Prostate gland (tissue), 2 donors: ENCODE results near the gene ERN1. TPM values are rescaled to one million over a fixed set of nuclear protein-coding genes. Genes with fewer than 3 reads are reported as not detected.

Source experiments
- DNase-seq: peaks from one replicate; pipeline ENCODE4 v3.0.0-alpha.2; 2019; ENCODE audit warnings: low spot score
- H3K27ac ChIP-seq, 2 donors: fragments of 200-600 bp; sonication (generic); 2 replicates each; pipeline ENCODE4 v1.5.1; 2017 to 2019
- H3K27me3 ChIP-seq: fragments of 200-600 bp; sonication (generic); replicated peaks from 2 replicates; pipeline ENCODE4 v1.5.1; 2019; ENCODE audit not compliant: insufficient read depth
- H3K36me3 ChIP-seq, 2 donors: fragments of 200-600 bp; sonication (generic); 1 replicate in 1 of 2; 2 replicates in 1 of 2; pipeline versions ENCODE4 v1.5.1 to v1.8.1; 2017 to 2019
- H3K4me1 ChIP-seq: fragments of 200-600 bp; sonication (generic); replicated peaks from 2 replicates; pipeline ENCODE4 v1.5.1; 2019
- H3K4me3 ChIP-seq, 2 donors: fragments of 200-600 bp; sonication (generic); 2 replicates each; pipeline ENCODE4 v1.5.1; 2017 to 2019
- H3K9me3 ChIP-seq: fragments of 200-600 bp; sonication (generic); 2 replicates; pipeline ENCODE4 v1.5.1; 2017
- POLR2A ChIP-seq: fragments of 450-650 bp; IDR thresholded peaks from one replicate; pipeline ENCODE4 v1.6.1; 2016; ENCODE audit warnings: antibody characterized with exemption, mild to moderate bottlenecking
- POLR2AphosphoS5 ChIP-seq: sonication (generic); formaldehyde crosslinking; IDR thresholded peaks from one replicate; pipeline ENCODE4 v1.6.1; 2017; ENCODE audit warnings: antibody characterized with exemption
- WGBS: methylation state at CpG from one replicate; pipeline ENCODE4 v1.1.5; 2018; 5-methylcytosine and 5-hydroxymethylcytosine counted together
- intact Hi-C: fragments of 100-400 bp; cut with DNase I; formaldehyde crosslinking; loops from one replicate; pipeline ENCODE4 v1.14.2; 2022
- total RNA-seq, 2 donors: library from RNA; depleted of rRNA; stranded (reverse); fragments of >200 nt; gene quantifications; one replicate each; pipeline ENCODE4 v1.1.0, GENCODE V29; 2016
- TF ChIP-seq, protein P1 (sequence below), 4 experiments: fragments of 200-600 bp in 2 of 4; fragments of 450-650 bp in 2 of 4; sonication (generic) in 2 of 4; IDR thresholded peaks; 1 replicate in 3 of 4; 2 replicates in 1 of 4; pipeline ENCODE4 v1.5.1; 2016 to 2019; ENCODE audit warnings: antibody characterized with exemption in 4 of 4, mild to moderate bottlenecking in 2 of 4, moderate library complexity in 2 of 4

Gene ERN1
- total RNA-seq, 2 donors from 2014 or later: 14.4 to 21.4 TPM

DNA sequence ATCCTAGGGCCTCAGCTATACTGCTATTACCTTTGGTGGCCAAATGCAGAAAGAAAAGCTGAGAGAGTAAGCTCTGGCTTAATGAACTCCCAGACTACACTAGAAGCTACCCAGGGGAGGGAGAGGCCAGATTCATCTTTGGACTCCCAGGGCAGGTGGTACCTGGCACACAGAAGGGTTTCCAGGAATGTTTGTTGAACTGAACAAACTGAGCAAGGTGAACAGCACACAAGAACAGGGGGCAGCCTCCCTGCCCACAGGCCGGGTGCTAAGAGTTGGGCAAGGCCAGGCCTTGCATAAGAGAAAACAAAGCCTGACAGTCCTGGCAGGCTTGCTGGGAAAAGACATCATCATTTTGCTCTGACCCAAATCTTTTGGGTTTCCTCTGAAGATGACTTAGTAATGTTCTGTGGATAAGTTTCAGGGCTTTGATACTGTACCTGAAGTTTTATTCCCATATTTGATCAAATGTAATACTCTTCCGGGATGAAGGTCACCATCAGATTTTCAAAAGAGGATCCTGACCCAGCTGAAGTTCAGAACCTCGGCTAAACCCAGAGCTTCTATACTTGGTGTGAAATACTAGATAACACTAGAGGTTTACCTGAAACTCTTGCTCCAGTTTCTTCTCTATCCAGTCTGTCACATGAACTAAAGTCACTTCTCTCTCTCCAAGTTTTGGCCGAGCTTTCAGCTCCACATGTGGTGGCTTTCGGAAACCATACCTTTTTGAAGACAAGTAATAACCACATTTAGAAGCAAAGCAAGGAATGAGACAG lies 20.5 kb upstream of the ERN1 start:
- H3K9me3 ChIP-seq: no peaks in the 10 kb centered on the region
- whole genome bisulfite sequencing: 66% methylated on average over 5 of the region's 5 CpGs
- H3K36me3 ChIP-seq: no peaks in the 10 kb centered on the region
- H3K27me3 ChIP-seq: no peaks in the 10 kb centered on the region
- H3K27ac ChIP-seq: peak overlapping the region; percentile 58 to 63
- H3K4me3 ChIP-seq: no peak overlapping the region
- DNase-seq: no peak
- intact Hi-C loops: loop anchor here (5.0 kb wide), 1 partner anchor 132 kb away; no protein-coding TSS in a partner anchor
- TF ChIP-seq, protein P1, sequence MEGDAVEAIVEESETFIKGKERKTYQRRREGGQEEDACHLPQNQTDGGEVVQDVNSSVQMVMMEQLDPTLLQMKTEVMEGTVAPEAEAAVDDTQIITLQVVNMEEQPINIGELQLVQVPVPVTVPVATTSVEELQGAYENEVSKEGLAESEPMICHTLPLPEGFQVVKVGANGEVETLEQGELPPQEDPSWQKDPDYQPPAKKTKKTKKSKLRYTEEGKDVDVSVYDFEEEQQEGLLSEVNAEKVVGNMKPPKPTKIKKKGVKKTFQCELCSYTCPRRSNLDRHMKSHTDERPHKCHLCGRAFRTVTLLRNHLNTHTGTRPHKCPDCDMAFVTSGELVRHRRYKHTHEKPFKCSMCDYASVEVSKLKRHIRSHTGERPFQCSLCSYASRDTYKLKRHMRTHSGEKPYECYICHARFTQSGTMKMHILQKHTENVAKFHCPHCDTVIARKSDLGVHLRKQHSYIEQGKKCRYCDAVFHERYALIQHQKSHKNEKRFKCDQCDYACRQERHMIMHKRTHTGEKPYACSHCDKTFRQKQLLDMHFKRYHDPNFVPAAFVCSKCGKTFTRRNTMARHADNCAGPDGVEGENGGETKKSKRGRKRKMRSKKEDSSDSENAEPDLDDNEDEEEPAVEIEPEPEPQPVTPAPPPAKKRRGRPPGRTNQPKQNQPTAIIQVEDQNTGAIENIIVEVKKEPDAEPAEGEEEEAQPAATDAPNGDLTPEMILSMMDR (IDR thresholded peaks at IDR 0.05): no peak
- TF ChIP-seq POLR2AphosphoS5: peak; percentile 65
- peaks cover 3% of the 10 kb centered on the region for H3K4me1 ChIP-seq

DNA sequence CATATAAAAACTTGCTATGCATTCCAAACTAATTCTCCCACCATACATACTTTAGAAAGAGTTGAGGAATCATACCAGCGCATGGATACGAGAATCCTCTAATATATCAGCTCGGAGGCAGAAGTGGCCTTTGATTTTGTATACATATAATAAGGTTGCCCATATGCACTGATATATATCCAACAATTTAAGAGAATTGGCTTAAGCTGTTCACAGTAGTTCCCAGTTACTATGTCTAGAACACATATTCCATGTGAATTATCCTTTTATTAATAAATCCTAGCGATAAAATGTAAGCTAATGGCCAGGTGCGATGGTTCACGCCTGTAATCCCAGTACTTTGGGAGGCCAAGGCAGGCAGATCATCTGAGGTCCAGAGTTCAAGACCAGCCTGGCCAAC lies 19.3 kb upstream of the ERN1 start:
- no peaks in the 10 kb centered on the region for H3K36me3 ChIP-seq
- no peaks in the 10 kb centered on the region for H3K27me3 ChIP-seq
- peaks cover 3% of the 10 kb centered on the region for H3K4me1 ChIP-seq
- intact Hi-C loops: loop anchor here (5.0 kb wide), 1 partner anchor 113 kb away; the partner anchor contains the start of gene TEX2
- peak overlapping the region in 1 of 2 donors; percentile 99 for H3K27ac ChIP-seq
- no peak for TF ChIP-seq POLR2A
- no peaks in the 10 kb centered on the region for H3K9me3 ChIP-seq
- no peak for DNase-seq
- WGBS: 95% methylated on average over 6 of the region's 6 CpGs
- H3K4me3 ChIP-seq: no peak overlapping the region

DNA sequence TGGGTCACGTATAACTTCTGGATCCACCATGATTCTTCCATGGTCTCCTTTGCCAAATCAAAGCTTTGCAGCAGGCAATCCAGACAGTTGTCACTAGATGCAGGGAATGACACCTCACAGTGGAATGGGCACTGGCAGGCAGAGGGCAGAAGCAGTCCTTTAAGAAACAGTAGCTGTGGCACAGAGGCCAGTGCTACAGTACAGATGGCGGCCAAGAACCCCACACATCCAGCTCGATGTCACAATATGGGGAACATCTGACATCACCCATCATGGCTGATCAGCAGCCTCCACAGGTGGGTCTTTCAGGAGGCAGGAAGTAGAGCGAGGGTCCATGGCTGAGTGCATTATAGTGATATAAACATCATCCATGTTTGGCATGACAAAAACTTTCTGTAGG lies 18.8 kb upstream of the ERN1 start:
- intact Hi-C loops: loop anchor here (5.0 kb wide), 1 partner anchor 114 kb away; the partner anchor contains the start of gene TEX2
- H3K4me3 ChIP-seq: no peak overlapping the region
- H3K27me3 ChIP-seq: no peaks in the 10 kb centered on the region
- no peaks in the 10 kb centered on the region for H3K36me3 ChIP-seq
- H3K4me1 ChIP-seq: peaks cover 3% of the 10 kb centered on the region
- WGBS: 84% methylated on average over 4 of the region's 4 CpGs
- no peaks in the 10 kb centered on the region for H3K9me3 ChIP-seq
- peak overlapping the region in 1 of 2 donors; percentile 99 for H3K27ac ChIP-seq
- no peak for DNase-seq
- TF ChIP-seq POLR2AphosphoS5: no peak
- TF ChIP-seq, protein P1 (IDR thresholded peaks at IDR 0.05): peak in 2 of 4 experiments; percentile 29 to 36

DNA sequence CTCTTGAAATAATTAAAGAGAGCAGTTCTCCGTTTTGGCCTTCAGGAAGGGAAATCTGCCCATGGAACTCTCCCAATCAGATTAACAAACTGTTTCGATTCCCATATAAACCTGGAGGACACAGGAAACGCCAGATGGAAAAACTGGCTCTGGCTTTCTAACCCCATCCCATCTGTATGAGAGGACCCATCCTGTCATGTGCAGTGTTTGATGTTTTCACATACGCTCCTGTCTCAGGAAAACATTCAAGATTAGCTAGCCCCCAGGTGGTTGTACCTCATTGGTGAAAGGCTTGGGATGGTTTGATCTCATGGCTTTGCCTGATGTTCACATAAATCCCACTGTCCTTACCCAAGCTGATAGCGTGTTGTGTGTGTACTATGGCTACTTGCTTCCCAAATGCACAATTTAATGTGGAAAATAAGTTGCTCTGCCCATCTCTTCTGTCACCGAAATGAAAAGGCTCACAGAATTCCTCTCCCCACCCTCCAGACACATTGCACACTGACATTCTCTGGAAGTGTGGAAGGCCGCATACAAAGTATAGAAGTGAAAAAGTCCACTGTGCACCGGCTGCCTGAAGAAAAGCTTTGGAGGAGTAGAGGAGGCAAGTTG lies 18.2 kb upstream of the ERN1 start:
- no peak for DNase-seq
- 45% methylated on average over 8 of the region's 8 CpGs for WGBS

More for the DNA sequence above, 18.2 kb upstream of the ERN1 start:
- Histone ChIP-seq H3K36me3 (no peaks in the 10 kb centered on the region), H3K27ac (peak overlapping the region; percentile 28 to 99), H3K4me3 (no peak overlapping the region), H3K27me3 (no peaks in the 10 kb centered on the region), H3K9me3 (no peaks in the 10 kb centered on the region), H3K4me1 (peaks cover 3% of the 10 kb centered on the region)
- intact Hi-C loops: loop anchor here (5.0 kb wide), 1 partner anchor 114 kb away; the partner anchor contains the start of gene TEX2
- TF ChIP-seq, protein P1 (IDR thresholded peaks at IDR 0.05): no peak
- no peak for TF ChIP-seq POLR2A
- TF ChIP-seq POLR2AphosphoS5: no peak
